HepG2 (cell line): ENCODE measurements around the gene ZMYM4. TPM values are rescaled to one million over a fixed set of nuclear protein-coding genes. Genes with fewer than 3 reads are reported as not detected.

ENCODE experiments used
- ATAC-seq: fragments of 200-7000 bp; cut with Tn5 transposase; 3 replicates; pipeline ENCODE4 v1.9.1; 2020; ENCODE audit warnings: mild to moderate bottlenecking, moderate library complexity
- BruUV-seq: library from RNA; stranded (reverse); fragments of 400-500 nt; replicated peaks from 2 replicates; lab custom pipeline; 2021; lab: Mats Ljungman, UMichigan
- CTCF ChIA-PET: fragments of 300-600 bp; formaldehyde crosslinking; extraction: SDS; loops from one replicate; lab custom pipeline; 2021; ENCODE audit warnings: low total read pairs, inconsistent platforms, low intra/inter-chr PET ratio; lab: Yijun Ruan, JAX
- POLR2A ChIA-PET: fragments of 350-600 bp; sonication (Branson Sonifier 250); formaldehyde crosslinking; loops from one replicate; lab custom pipeline; 2020; ENCODE audit warnings: antibody characterized with exemption, inconsistent platforms; lab: Yijun Ruan, JAX
- DNase-seq: peaks from one replicate; pipeline ENCODE4 v3.0.0-alpha.2; 2015; ENCODE audit warnings: low spot score
- FAIRE-seq: peaks from 3 replicates; lab custom pipeline; 2011; peaks lifted over from hg19 to GRCh38; lab: Jason Lieb, UNC
- H2AFZ ChIP-seq: one replicate; pipeline ENCODE4 v1.6.1; 2011; ENCODE audit warnings: low read length, inconsistent platforms
- H3K27ac ChIP-seq: fragments of 300-600 bp; 3 replicates; pipeline ENCODE4 v1.8.0; 2011; ENCODE audit warnings: mixed run types, mild to moderate bottlenecking, mixed read lengths, low read length, inconsistent platforms; ENCODE audit not compliant: insufficient read depth; ENCODE audit errors: extremely low read length
- H3K27me3 ChIP-seq, 2 experiments: fragments of 200-600 bp in 1 of 2; 2 replicates in 1 of 2; 3 replicates in 1 of 2; pipeline versions ENCODE4 v1.6.0 to v1.8.0; 2011; ENCODE audit warnings: low read length in 2 of 2, mild to moderate bottlenecking in 2 of 2, moderate library complexity in 2 of 2, inconsistent platforms in 1 of 2; ENCODE audit not compliant: insufficient read depth in 2 of 2, control insufficient read depth in 1 of 2
- H3K36me3 ChIP-seq, 2 experiments: fragments of 200-600 bp in 1 of 2; replicated peaks in 1 of 2; 2 replicates in 1 of 2; 3 replicates in 1 of 2; pipeline versions ENCODE4 v1.5.1 to v1.8.0; 2011; ENCODE audit warnings: low read length in 2 of 2, inconsistent platforms in 1 of 2; ENCODE audit not compliant: insufficient read depth in 2 of 2, control insufficient read depth in 1 of 2
- H3K4me1 ChIP-seq: 2 replicates; pipeline ENCODE4 v1.5.1; 2012; ENCODE audit warnings: low read length, inconsistent platforms; ENCODE audit not compliant: insufficient read depth
- H3K4me2 ChIP-seq: 2 replicates; pipeline ENCODE4 v1.6.0; 2011; ENCODE audit warnings: low read depth, low read length, inconsistent platforms
- H3K4me3 ChIP-seq, 3 experiments: fragments of 200-600 bp in 1 of 3; sonication (generic), shearing (Covaris generic) in 1 of 3; replicated peaks in 1 of 3; 2 replicates each; pipeline ENCODE4 v1.5.1; 2011 to 2016; ENCODE audit warnings: low read length in 3 of 3, inconsistent platforms in 2 of 3, low read depth in 2 of 3, mild to moderate bottlenecking in 2 of 3, control low read depth in 1 of 3, mixed read lengths in 1 of 3; ENCODE audit not compliant: insufficient read depth in 1 of 3
- H3K79me2 ChIP-seq: one replicate; pipeline ENCODE4 v1.6.1; 2011; ENCODE audit warnings: low read length, inconsistent platforms; ENCODE audit not compliant: insufficient read depth
- H3K9ac ChIP-seq: 2 replicates; pipeline ENCODE4 v1.6.0; 2011; ENCODE audit warnings: mild to moderate bottlenecking, low read depth, low read length, inconsistent platforms; ENCODE audit not compliant: insufficient read depth
- H3K9me3 ChIP-seq: 2 replicates; pipeline ENCODE4 v1.5.1; 2012; ENCODE audit warnings: mild to moderate bottlenecking, low read length
- H4K20me1 ChIP-seq: 2 replicates; pipeline ENCODE4 v1.6.0; 2011; ENCODE audit warnings: inconsistent platforms, mild to moderate bottlenecking, low read length, moderate library complexity; ENCODE audit not compliant: insufficient read depth
- AKAP8 ChIP-seq: sonication (generic); formaldehyde crosslinking; IDR thresholded peaks from 2 replicates; pipeline ENCODE4 v1.5.1; 2020; ENCODE audit warnings: mild to moderate bottlenecking, missing genetic modification reagents
- FOXO4 ChIP-seq: sonication (generic); formaldehyde crosslinking; conservative IDR thresholded peaks from 2 replicates; pipeline ENCODE4 v1.8.1; 2023; ENCODE audit warnings: missing genetic modification reagents
- HDAC6 ChIP-seq: fragments of 200-600 bp; sonication (generic); IDR thresholded peaks from 2 replicates; pipeline ENCODE4 v1.7.0; 2017; ENCODE audit warnings: mild to moderate bottlenecking, antibody characterized with exemption, low read length, low read depth
- ISX ChIP-seq: sonication (generic); formaldehyde crosslinking; conservative IDR thresholded peaks from 2 replicates; pipeline ENCODE4 v1.5.0; 2020; ENCODE audit warnings: missing genetic modification reagents
- MTA3 ChIP-seq: sonication (generic); formaldehyde crosslinking; IDR thresholded peaks from 2 replicates; pipeline ENCODE4 v1.4.0; 2020; ENCODE audit warnings: missing genetic modification reagents
- NFIC ChIP-seq: IDR thresholded peaks from 2 replicates; pipeline ENCODE4 v1.6.1; 2012; ENCODE audit warnings: mild to moderate bottlenecking, low read length, inconsistent platforms
- NFRKB ChIP-seq: fragments of 450-650 bp; IDR thresholded peaks from 2 replicates; pipeline ENCODE4 v1.6.1; 2017
- NR2C2 ChIP-seq: sonication (generic); formaldehyde crosslinking; IDR thresholded peaks from 2 replicates; pipeline ENCODE4 v1.4.0; 2020; ENCODE audit warnings: missing genetic modification reagents, mild to moderate bottlenecking, moderate library complexity, borderline replicate concordance
- RFX1 ChIP-seq: fragments of 450-650 bp; IDR thresholded peaks from 2 replicates; pipeline ENCODE4 v1.6.1; 2017
- RXRA ChIP-seq: sonication (generic); formaldehyde crosslinking; IDR thresholded peaks from 2 replicates; pipeline ENCODE4 v1.5.1; 2020; ENCODE audit warnings: missing genetic modification reagents
- SCMH1 ChIP-seq: sonication (generic); formaldehyde crosslinking; IDR thresholded peaks from 2 replicates; pipeline ENCODE4 v1.9.0; 2021; ENCODE audit warnings: missing genetic modification reagents, mild to moderate bottlenecking, borderline replicate concordance
- SMAD9 ChIP-seq: sonication (generic); formaldehyde crosslinking; IDR thresholded peaks from 2 replicates; pipeline ENCODE4 v1.5.1; 2020; ENCODE audit warnings: mild to moderate bottlenecking, missing genetic modification reagents
- SUZ12 ChIP-seq: fragments of 150-350 bp; IDR thresholded peaks from 2 replicates; pipeline ENCODE4 v1.6.1; 2014; ENCODE audit warnings: low read depth, low read length
- TCF12 ChIP-seq, 2 experiments: fragments of 450-650 bp in 1 of 2; sonication (generic) in 1 of 2; formaldehyde crosslinking in 1 of 2; IDR thresholded peaks; 2 replicates each; pipeline versions ENCODE4 v1.6.1 to v1.8.0; 2017 to 2022; ENCODE audit warnings: antibody characterized with exemption in 1 of 2, mild to moderate bottlenecking in 1 of 2, missing genetic modification reagents in 1 of 2, moderate library complexity in 1 of 2
- ZNF10 ChIP-seq: sonication (generic); formaldehyde crosslinking; IDR thresholded peaks from 2 replicates; pipeline ENCODE4 v1.4.0; 2020; ENCODE audit warnings: mild to moderate bottlenecking, low read depth, missing genetic modification reagents, borderline replicate concordance
- ZNF292 ChIP-seq: sonication (generic); formaldehyde crosslinking; IDR thresholded peaks from 2 replicates; pipeline ENCODE4 v1.8.1; 2022; ENCODE audit warnings: mild to moderate bottlenecking, low read depth, missing genetic modification reagents, borderline replicate concordance
- ZNF512B ChIP-seq: sonication (generic); formaldehyde crosslinking; IDR thresholded peaks from 2 replicates; pipeline ENCODE4 v1.5.1; 2020; ENCODE audit warnings: missing genetic modification reagents, mild to moderate bottlenecking, borderline replicate concordance
- ZNF530 ChIP-seq: sonication (generic); formaldehyde crosslinking; IDR thresholded peaks from 2 replicates; pipeline ENCODE4 v1.5.0; 2020; ENCODE audit warnings: low read depth, mild to moderate bottlenecking, missing genetic modification reagents
- ZNF7 ChIP-seq: IDR thresholded peaks from 2 replicates; pipeline ENCODE4 v1.6.1; 2016; ENCODE audit warnings: missing biosample characterization, missing genetic modification reagents
- ZSCAN9 ChIP-seq: IDR thresholded peaks from 2 replicates; pipeline ENCODE4 v1.6.1; 2016; ENCODE audit warnings: borderline replicate concordance
- WGBS: methylation state at CpG from one replicate; pipeline ENCODE4 v1.1.6; 2017; ENCODE audit warnings: low lambda C conversion rate; 5-methylcytosine and 5-hydroxymethylcytosine counted together
- in situ Hi-C: cut with HindIII; loops from 2 replicates; pipeline ENCODE4 v1.10.0; 2017; ENCODE audit warnings: low pct_unique_long_range_greater_than_20kb; ENCODE audit not compliant: extremely low pct_ligation_motif_present
- intact Hi-C: fragments of 100-400 bp; cut with micrococcal nuclease; formaldehyde crosslinking; loops from one replicate; pipeline ENCODE4 v1.10.0; 2022; ENCODE audit not compliant: unreplicated experiment
- polyA plus RNA-seq, 8 experiments: library from polyadenylated mRNA; depleted of rRNA in 3 of 8; stranded (reverse) in 7 of 8; unstranded in 1 of 8; fragments of >200 nt; fragmentation: Illumina TruSeq in 4 of 8; extraction: Trizol in 4 of 8; gene quantifications; 2 replicates each; pipeline versions ENCODE4 v1.2.1 to v1.2.3, GENCODE V29; 2011 to 2016; ENCODE audit warnings: low read depth in 4 of 8, missing spikeins in 1 of 8, mixed read lengths in 1 of 8; ENCODE audit not compliant: insufficient read depth in 1 of 8
- total RNA-seq, 5 experiments: library from RNA; depleted of rRNA; stranded (reverse); fragments of >200 nt; fragmentation: Illumina TruSeq; extraction: Trizol; gene quantifications; 2 replicates each; pipeline ENCODE4 v1.2.3, GENCODE V29; 2016; ENCODE audit warnings: low read depth in 1 of 5

The ZMYM4 gene
- total and polyA plus RNA-seq, 2 of the 13 experiments (the other 11 are each of a cell fraction or from before 2014, with no cell fraction given): 13.9 to 37.6 TPM

- DNase-seq (no peak), FAIRE-seq (no peak)
- ChIA-PET CTCF (no interaction called here), POLR2A (no interaction called here)
- intact Hi-C loops: no loop called here
- peaks cover 13% of the 10 kb centered on the region for H3K4me1 ChIP-seq
- H3K36me3 ChIP-seq: peaks cover 4% of the 10 kb centered on the region in 2 experiments; a peak in 4 of 5 replicates
- H3K27ac ChIP-seq: no peak overlapping the region
- in situ Hi-C loops: loop anchor here (10.0 kb wide), 2 partner anchors 60 to 90 kb away; partner anchors contain the start of gene SFPQ
- H3K27me3 ChIP-seq: no peaks in the 10 kb centered on the region
- no peaks in the 10 kb centered on the region for H4K20me1 ChIP-seq
- H3K9me3 ChIP-seq: peaks cover 8% of the 10 kb centered on the region
- no peak overlapping the region for H2AFZ ChIP-seq
- H3K4me2 ChIP-seq: no peak overlapping the region
- no TSS peak for BruUV-seq
- no peak for TF ChIP-seq ZNF530 (CRISPR knock-in tag)
- no peak for TF ChIP-seq NFRKB
- no peak for TF ChIP-seq TCF12 (IDR thresholded peaks at IDR 0.05)
- no peak for TF ChIP-seq TCF12 (CRISPR knock-in tag; IDR thresholded peaks at IDR 0.05)
- TF ChIP-seq MTA3: no peak
- no peak for TF ChIP-seq AKAP8 (CRISPR knock-in tag)
- TF ChIP-seq ZNF292 (CRISPR knock-in tag): no peak
- no peak for TF ChIP-seq NR2C2 (CRISPR knock-in tag)
- no peak for TF ChIP-seq RFX1
- no peak for TF ChIP-seq HDAC6
- no peak for TF ChIP-seq NFIC
- TF ChIP-seq SCMH1 (CRISPR knock-in tag): no peak
- no peak for TF ChIP-seq SUZ12
- no peak for TF ChIP-seq ISX (CRISPR knock-in tag)
- no peak for TF ChIP-seq FOXO4 (CRISPR knock-in tag)
- no peak for TF ChIP-seq RXRA (CRISPR knock-in tag)
- no peak for TF ChIP-seq ZNF7 (CRISPR knock-in tag)
- TF ChIP-seq ZNF512B (CRISPR knock-in tag): no peak
- TF ChIP-seq ZSCAN9: no peak
- TF ChIP-seq SMAD9 (CRISPR knock-in tag): no peak
- TF ChIP-seq ZNF10: no peak
- TF ChIP-seq, all 625 proteins: peak for 0
- H3K79me2 ChIP-seq: peaks cover 31% of the 10 kb centered on the region
- no peak for ATAC-seq
- no peak overlapping the region for H3K9ac ChIP-seq
- 96% methylated on average over 3 of the region's 3 CpGs for WGBS
- no peak overlapping the region for H3K4me3 ChIP-seq
Observed at GRCh38 chr1:35284852-35285251, 16.3 kb downstream of the ZMYM4 start.
